KOPT-K1 (cell line): ENCODE data around the gene SNF8.
"Not testable (repeated sequence)": the region's sequence is repeated elsewhere in the genome, so short reads cannot be mapped to it uniquely, and the experiment has no call there.

Experiments used
- H3K27ac ChIP-seq: fragments of 200-600 bp; sonication (generic); 2 replicates; pipeline ENCODE4 v1.5.1; 2016; ENCODE audit warnings: antibody characterized with exemption, mild to moderate bottlenecking, low read depth, low read length; ENCODE audit not compliant: poor library complexity, severe bottlenecking
- H3K36me3 ChIP-seq: fragments of 200-600 bp; sonication (generic); 2 replicates; pipeline ENCODE4 v1.5.1; 2017; ENCODE audit warnings: antibody characterized with exemption, mild to moderate bottlenecking, low read length, moderate library complexity; ENCODE audit not compliant: insufficient read depth
- H3K9me3 ChIP-seq: fragments of 200-600 bp; sonication (generic); 2 replicates; pipeline ENCODE4 v1.5.1; 2017; ENCODE audit warnings: antibody characterized with exemption, low read length, mild to moderate bottlenecking; ENCODE audit not compliant: insufficient read depth, poor library complexity, severe bottlenecking

The SNF8 gene

DNA sequence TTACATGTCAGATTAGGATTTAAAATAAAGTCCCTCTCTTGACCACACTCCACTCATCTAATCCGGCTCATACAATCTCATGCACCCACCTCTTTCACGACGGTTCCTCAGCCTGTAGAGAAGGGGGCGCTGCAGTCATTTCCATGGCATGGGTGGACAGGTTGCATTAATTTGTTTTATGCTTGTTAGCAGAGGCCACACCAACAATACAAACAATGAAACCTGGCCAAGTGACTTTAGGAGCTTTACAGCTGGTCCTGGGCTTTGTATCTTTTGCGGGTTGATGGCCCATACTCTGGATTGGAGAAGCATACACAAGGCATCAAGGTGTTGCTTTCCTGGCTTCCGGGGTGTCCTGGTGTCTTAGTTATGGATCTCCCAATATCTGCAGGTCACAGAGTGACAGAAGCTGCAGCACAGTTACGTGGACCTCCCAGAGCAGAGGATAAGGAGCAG is 9.7 kb upstream of the SNF8 start:
- no peak overlapping the region for H3K27ac ChIP-seq
- H3K9me3 ChIP-seq = no peaks in the 10 kb centered on the region
- no peaks in the 10 kb centered on the region for H3K36me3 ChIP-seq

DNA sequence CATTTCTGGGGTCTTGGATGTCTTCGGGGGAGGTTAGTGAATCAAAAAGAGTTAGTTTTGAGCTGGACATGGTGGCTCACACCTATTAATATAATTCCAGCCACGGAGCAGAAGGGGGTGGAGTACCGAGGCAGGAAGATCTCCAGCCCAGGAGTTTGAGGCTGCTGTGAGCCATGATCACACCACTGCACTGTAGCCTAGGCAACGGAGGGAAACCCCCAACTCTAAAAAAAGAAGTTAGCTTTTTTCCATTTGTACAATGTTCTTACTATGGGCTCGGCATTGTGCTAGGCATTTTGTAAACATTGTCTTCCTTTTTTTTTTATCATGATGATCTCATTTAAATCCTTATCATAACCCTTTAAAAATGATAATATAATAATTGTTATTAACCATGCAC is 8.3 kb upstream of the SNF8 start:
- no peak overlapping the region for H3K27ac ChIP-seq
- no peaks in the 10 kb centered on the region for H3K9me3 ChIP-seq
- H3K36me3 ChIP-seq = no peaks in the 10 kb centered on the region

DNA sequence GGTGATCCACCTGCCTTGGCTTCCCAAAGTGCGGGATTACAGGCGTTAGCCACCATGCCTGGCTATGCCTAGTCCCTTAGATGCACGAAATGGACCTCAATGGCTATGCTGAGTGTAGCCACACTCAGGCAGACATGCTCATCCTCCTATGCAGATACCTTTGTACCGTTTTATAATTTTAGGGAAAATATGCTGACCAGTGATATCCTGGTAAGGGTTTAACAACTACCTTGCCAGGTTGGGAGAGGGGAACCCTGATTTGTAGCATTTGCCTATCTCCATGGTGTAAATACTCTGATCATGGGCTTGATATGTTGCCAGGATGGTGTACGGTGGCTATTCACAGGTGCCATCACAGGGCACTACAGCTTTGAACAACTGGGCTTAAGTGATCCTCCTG is 6.9 kb upstream of the SNF8 start:
- H3K9me3 ChIP-seq = no peaks in the 10 kb centered on the region
- no peak overlapping the region for H3K27ac ChIP-seq
- H3K36me3 ChIP-seq = no peaks in the 10 kb centered on the region

DNA sequence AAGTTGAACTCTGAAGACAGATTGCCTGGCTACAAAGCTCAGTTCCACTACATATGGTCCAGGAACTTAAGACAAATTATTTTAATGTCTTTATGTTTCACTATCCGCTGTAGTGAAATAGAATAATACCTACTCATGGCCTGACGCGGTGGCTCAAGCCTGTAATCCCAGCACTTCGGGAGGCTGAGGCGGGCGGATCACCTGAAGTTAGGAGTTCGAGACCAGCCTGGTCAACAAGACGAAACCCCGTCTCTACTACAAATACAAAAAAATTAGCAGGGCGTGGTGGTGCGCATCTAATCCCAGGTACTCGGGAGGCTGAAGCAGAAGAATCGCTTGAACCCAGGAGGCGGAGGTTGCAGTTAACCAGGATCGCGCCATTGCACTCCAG is 614 bp upstream of the SNF8 start:
- H3K9me3 ChIP-seq = not testable (repeated sequence)
- peaks cover 25% of the 10 kb centered on the region for H3K36me3 ChIP-seq
- peak overlapping the region; percentile 71 for H3K27ac ChIP-seq

GRCh38 chr17:48933035-48933434 is 11.6 kb downstream of the SNF8 start:
- H3K36me3 ChIP-seq = peaks cover 94% of the 10 kb centered on the region
- no peak overlapping the region for H3K27ac ChIP-seq
- no peaks in the 10 kb centered on the region for H3K9me3 ChIP-seq

DNA sequence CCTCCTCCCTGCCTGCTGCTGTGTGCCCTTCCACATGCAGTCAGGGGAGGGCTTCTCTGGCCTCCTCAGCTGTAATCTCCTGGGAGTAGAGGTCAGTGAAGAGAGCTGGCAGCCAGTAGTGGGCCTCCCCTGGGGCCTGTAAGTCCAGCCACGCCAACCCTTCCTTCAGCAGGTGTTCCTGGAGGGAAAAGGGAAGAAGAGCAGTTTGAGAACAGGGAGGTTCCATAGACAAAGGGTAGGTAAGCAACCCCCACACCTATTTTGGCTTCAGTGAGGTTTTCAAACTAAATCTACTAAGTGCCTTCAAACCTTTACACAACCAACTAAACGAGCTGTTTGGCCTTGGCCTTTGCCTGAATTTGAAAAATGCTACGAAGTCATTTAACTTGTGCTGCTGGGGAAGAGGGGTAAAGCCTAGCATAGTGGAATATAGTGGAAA is 14.2 kb downstream of the SNF8 start:
- Histone ChIP-seq H3K9me3 (no peaks in the 10 kb centered on the region), H3K36me3 (peaks cover 99% of the 10 kb centered on the region), H3K27ac (no peak overlapping the region)

GRCh38 chr17:48929812-48930165 is 14.9 kb downstream of the SNF8 start:
- peaks cover 100% of the 10 kb centered on the region for H3K36me3 ChIP-seq
- no peak overlapping the region for H3K27ac ChIP-seq
- no peaks in the 10 kb centered on the region for H3K9me3 ChIP-seq

- Histone ChIP-seq H3K9me3 (no peaks in the 10 kb centered on the region), H3K36me3 (peaks cover 100% of the 10 kb centered on the region), H3K27ac (no peak overlapping the region)
Observed at GRCh38 chr17:48928876-48929811, 15.5 kb downstream of the SNF8 start.

- no peak overlapping the region for H3K27ac ChIP-seq
- peaks cover 100% of the 10 kb centered on the region for H3K36me3 ChIP-seq
- no peaks in the 10 kb centered on the region for H3K9me3 ChIP-seq
Observed at GRCh38 chr17:48927978-48928745, 16.5 kb downstream of the SNF8 start.

DNA sequence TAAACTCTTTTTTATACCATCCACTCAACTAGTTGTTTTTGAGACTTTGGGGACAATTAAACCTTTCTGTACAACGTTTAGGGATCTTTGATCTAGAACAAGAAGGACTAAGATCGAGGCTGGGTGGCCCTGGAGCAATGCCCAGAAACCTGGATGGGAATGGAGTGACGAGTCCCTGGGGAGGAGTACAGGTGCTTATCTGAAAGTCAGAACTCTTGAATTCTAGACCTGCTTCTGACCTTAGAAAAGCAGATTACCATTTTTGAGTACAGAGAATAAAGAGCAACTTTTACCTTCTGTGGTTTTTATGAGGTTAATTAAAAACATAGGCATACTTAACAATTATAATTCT is 18.7 kb downstream of the SNF8 start:
- H3K27ac ChIP-seq = no peak overlapping the region
- H3K36me3 ChIP-seq = peaks cover 99% of the 10 kb centered on the region

DNA sequence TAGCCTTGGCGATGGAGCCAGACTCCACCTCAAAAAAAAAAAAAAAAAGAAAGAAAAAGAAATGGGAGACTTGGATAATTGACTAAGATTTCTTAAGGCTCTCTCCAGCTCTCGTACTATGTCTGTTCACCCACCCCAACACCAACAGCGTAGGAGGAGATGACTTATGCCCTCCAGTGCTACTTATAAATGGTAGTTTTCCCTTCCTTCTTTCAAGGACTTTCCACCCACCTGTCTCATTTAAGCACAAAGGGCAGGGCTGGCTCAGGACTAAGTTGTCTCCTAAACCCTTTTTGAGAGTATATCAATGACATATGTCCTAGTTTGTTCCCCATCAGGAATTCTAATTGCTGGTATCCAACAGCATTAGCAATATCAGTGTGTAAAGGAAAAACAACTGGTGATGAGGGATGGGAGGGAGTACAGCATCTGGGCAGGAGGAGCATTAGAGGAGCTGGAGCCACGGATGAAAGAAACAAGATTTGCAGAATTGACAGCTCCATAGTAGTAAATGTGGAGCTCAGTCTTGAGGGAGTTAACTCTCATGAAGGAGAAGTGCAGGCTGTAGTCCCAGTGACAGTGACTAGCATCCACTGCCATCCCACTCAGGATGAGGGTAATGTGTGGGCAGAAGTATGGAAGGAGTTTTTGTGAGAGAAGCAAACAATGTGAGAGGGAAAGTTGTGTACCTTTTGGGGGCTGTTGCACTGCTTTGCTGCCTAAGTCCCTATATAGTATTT is 19.2 kb downstream of the SNF8 start:
- Histone ChIP-seq H3K36me3 (peaks cover 99% of the 10 kb centered on the region), H3K27ac (no peak overlapping the region), H3K9me3 (no peaks in the 10 kb centered on the region)

More for the DNA sequence above, 18.7 kb downstream of the SNF8 start:
- H3K9me3 ChIP-seq = no peaks in the 10 kb centered on the region

DNA sequence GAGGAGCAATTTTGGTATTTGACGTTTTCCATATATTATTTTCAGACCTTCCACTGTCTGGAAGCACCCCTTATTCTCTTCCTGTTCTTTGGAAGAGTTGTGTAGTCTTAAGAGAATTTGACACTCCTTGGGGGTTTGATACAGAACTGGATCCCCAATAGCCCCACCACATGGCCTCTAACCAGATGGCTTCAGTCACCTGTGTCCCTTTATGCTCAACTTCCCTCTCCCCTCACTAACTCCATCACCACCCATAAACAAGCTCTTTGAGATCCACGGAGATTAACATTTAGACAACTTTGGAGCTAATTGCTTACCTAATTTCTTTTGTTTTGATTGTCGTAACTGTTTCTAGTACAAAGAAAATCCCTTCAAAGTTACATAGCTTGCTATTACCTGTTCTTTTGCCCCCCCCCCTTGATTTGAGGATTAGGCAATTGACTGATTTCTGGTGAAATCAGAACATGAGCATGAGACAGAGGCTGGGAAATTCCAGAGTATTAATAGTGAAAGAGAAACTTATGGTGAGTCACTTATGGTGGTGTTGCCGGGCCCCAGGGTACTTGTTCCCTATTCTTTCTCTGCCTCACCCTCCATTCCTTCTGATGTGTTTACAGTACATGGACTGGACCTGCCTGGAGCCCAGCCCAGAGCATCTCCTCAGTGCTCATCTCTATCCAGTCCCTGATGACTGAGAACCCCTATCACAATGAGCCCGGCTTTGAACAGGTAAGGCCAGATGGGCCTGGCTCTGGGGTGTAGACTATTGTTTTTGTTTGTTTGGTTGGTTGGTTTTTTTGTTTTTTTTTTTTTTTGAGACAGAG is 29.0 kb downstream of the SNF8 start:
- Histone ChIP-seq H3K36me3 (peaks cover 100% of the 10 kb centered on the region), H3K9me3 (no peaks in the 10 kb centered on the region), H3K27ac (no peak overlapping the region)

DNA sequence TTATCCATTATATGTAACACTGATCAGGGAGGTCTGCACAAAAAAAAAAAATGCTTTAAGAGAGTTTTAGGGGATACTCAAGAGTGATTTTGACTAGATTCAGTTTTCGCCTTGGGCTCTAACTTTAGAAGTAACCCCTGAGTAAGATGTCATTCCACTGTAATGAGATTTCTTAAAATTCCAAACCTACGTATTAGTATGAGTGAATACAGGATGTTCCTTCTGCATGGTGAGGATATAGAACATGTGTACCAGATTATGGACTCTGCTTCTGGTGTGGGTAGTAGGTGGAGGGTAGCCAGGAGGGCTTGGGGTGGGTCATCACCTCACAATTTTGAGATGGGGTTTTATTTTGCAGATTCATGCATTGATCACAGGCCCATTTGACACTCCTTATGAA is 32.2 kb downstream of the SNF8 start:
- Histone ChIP-seq H3K27ac (no peak overlapping the region), H3K9me3 (no peaks in the 10 kb centered on the region), H3K36me3 (peaks cover 80% of the 10 kb centered on the region)

DNA sequence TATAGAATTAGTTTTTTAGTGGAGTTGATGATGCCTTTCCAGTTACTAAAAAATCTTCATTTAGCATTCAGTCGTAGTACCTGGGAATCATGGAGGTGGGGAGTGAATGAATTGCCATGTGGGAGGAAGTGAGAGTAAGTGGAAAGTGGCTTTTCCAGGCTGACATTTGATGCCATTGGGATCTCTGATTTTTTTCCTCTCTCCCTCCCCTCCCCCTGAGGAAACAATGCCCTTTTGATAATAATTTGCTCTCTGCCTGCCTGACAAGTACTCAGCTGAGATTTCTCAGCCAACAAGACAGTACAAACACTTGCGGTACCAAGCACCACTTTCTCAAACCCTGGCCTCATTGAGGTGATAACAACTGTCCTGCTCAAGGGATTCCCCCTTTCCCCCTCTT is 34.3 kb downstream of the SNF8 start:
- H3K9me3 ChIP-seq = no peaks in the 10 kb centered on the region
- H3K27ac ChIP-seq = no peak overlapping the region
- H3K36me3 ChIP-seq = peaks cover 59% of the 10 kb centered on the region
